Activated CD8-positive, alpha-beta memory T cell treated with anti-CD3 and anti-CD28 coated beads for 1 hour (primary cell): Measurements from ENCODE around the gene PCDHGB6.
A peak's percentile ranks its signal among the peaks of the same experiment; 100 is the strongest.
"Not testable (repeated sequence)": the region's sequence is repeated elsewhere in the genome, so short reads cannot be mapped to it uniquely, and the experiment has no call there.

Experiments used
- DNase-seq, 2 donors: peaks; one replicate each; pipeline ENCODE4 v3.0.0-alpha.2; 2020; ENCODE audit warnings: low read depth in 1 of 2; ENCODE audit errors: extremely low read depth in 1 of 2

PCDHGB6 gene

DNA sequence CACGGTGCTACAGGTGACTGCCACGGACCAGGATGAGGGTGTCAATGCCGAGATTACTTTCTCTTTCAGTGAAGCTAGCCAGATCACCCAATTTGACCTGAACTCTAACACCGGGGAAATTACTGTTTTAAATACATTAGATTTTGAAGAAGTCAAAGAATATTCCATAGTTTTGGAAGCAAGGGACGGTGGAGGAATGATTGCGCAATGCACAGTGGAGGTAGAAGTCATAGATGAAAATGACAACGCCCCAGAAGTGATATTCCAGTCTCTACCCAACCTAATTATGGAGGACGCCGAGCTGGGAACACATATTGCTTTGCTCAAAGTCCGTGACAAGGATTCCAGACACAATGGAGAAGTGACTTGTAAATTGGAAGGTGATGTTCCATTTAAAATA, 19.2 kb upstream of the PCDHGB6 start:
- no peak for DNase-seq

DNA sequence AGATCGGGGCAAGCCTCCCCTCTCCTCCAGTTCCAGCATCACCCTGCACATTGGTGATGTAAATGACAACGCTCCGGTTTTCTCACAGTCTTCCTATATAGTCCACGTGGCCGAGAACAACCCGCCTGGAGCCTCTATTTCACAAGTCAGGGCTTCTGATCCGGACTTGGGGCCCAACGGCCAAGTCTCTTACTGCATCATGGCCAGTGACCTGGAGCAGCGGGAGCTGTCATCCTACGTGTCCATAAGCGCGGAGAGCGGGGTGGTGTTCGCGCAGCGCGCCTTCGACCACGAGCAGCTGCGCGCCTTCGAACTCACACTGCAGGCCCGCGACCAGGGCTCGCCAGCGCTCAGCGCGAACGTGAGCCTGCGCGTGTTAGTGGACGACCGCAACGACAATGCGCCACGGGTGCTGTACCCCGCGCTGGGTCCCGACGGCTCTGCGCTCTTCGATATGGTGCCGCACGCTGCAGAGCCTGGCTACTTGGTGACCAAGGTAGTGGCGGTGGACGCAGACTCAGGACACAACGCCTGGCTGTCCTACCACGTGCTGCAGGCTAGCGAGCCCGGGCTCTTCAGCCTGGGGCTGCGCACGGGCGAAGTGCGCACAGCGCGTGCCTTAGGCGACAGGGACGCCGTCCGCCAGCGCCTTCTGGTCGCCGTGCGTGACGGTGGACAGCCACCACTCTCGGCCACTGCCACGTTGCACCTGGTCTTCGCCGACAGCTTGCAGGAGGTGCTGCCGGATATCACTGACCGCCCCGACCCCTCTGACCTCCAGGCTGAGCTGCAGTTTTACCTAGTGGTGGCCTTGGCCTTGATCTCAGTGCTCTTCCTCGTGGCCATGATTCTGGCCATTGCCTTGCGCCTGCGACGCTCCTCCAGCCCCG, 18.4 kb upstream of the PCDHGB6 start:
- no peak for DNase-seq

DNA sequence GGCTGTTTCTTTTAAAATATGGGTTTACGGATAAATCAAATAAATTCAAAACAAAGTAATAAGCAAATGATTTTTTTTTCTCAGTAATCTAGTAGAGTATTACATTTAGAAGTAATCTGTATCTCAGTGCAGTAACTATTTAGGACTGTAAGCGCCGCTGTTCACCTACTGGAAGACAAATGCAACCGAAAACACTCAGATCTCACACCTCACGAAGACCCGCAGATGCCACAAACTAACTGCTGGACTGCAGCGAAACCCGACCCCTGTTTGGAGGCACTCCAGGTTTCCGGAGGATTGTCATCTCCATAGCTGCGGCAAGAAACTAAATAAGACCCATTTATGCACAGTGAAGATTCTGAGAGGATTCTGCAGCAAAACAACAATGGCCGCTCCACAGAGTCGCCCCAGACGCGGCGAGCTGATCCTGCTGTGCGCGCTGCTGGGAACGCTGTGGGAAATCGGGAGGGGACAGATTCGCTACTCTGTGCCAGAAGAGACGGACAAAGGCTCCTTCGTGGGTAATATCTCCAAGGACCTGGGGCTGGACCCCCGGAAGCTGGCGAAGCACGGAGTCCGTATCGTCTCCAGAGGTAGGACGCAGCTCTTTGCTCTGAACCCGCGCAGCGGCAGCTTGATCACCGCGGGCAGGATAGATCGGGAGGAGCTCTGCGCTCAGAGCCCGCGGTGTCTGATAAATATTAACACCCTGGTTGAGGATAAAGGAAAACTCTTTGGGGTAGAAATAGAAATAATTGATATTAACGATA, 15.2 kb upstream of the PCDHGB6 start, which contains the start of gene PCDHGA8:
Gene PCDHGA8, plus strand, starts transcription at position 205 of the 770 bp plus-strand sequence. Its CDS starts 181 bp downstream, at position 386.
- DNase-seq: no peak

DNA sequence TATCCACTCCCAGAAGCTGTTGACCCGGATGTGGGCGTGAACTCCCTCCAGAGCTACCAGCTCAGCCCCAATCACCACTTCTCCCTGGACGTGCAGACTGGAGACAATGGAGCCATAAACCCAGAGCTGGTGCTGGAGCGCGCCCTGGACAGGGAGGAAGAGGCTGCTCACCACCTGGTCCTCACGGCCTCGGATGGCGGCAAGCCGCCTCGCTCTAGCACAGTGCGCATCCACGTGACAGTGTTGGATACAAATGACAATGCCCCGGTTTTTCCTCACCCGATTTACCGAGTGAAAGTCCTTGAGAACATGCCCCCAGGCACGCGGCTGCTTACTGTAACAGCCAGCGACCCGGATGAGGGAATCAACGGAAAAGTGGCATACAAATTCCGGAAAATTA, 14.6 kb upstream of the PCDHGB6 start:
- no peak for DNase-seq

DNA sequence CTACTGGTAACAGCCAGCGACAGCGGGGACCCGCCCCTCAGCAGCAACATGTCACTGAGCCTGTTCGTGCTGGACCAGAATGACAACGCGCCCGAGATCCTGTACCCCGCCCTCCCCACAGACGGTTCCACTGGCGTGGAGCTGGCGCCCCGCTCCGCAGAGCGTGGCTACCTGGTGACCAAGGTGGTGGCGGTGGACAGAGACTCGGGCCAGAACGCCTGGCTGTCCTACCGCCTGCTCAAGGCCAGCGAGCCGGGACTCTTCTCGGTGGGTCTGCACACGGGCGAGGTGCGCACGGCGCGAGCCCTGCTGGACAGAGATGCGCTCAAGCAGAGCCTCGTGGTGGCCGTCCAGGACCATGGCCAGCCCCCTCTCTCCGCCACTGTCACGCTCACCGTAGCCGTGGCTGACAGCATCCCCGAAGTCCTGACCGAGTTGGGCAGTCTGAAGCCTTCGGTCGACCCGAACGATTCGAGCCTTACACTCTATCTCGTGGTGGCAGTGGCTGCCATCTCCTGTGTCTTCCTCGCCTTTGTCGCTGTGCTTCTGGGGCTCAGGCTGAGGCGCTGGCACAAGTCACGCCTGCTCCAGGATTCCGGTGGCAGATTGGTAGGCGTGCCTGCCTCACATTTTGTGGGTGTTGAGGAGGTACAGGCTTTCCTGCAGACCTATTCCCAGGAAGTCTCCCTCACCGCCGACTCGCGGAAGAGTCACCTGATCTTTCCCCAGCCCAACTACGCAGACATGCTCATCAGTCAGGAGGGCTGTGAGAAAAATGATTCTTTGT, 13.2 kb upstream of the PCDHGB6 start:
- not testable (repeated sequence) for DNase-seq

DNA sequence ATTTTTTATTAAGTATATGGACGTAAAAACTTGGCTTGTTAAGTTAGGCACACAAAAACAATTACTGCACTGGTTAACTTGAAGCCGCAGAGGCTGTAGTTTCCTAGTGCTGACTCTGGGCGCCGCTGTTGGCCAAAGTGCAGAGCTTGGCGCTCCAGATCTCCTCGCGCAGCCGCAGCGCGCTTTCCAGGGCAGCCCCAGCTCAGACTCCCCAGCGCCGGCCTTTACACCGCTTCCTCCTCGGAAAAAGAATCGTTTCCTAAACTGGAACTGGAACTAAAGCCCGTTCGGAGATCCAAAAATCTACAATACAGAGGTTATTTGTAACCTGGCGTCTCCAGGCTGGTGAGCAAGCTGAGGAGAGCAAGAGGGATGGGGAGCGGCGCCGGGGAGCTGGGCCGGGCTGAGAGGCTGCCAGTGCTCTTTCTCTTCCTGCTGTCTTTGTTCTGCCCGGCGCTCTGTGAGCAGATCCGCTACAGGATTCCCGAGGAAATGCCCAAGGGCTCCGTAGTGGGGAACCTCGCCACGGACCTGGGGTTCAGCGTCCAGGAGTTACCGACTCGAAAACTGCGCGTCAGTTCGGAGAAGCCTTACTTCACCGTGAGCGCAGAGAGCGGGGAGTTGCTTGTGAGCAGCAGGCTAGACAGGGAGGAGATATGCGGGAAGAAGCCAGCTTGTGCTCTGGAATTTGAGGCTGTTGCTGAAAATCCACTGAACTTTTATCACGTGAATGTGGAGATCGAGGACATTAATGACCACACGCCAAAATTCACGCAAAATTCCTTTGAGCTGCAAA, 9.9 kb upstream of the PCDHGB6 start, which contains the start of gene PCDHGB5:
Gene PCDHGB5, plus strand, starts transcription at position 192 of the 796 bp plus-strand sequence. Its CDS starts 181 bp downstream, at position 373.
- DNase-seq: not testable (repeated sequence)

DNA sequence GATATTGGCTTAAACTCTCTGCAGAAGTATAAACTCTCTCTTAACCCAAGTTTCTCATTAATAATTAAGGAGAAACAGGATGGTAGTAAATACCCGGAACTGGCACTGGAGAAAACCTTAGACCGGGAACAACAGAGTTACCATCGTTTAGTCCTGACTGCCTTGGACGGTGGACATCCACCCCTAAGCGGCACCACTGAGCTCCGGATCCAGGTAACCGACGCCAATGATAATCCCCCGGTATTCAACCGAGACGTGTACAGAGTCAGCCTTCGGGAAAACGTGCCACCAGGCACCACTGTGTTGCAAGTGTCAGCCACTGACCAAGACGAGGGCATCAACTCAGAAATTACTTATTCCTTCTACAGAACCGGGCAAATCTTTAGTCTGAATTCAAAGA, 9.2 kb upstream of the PCDHGB6 start:
- no peak for DNase-seq

DNA sequence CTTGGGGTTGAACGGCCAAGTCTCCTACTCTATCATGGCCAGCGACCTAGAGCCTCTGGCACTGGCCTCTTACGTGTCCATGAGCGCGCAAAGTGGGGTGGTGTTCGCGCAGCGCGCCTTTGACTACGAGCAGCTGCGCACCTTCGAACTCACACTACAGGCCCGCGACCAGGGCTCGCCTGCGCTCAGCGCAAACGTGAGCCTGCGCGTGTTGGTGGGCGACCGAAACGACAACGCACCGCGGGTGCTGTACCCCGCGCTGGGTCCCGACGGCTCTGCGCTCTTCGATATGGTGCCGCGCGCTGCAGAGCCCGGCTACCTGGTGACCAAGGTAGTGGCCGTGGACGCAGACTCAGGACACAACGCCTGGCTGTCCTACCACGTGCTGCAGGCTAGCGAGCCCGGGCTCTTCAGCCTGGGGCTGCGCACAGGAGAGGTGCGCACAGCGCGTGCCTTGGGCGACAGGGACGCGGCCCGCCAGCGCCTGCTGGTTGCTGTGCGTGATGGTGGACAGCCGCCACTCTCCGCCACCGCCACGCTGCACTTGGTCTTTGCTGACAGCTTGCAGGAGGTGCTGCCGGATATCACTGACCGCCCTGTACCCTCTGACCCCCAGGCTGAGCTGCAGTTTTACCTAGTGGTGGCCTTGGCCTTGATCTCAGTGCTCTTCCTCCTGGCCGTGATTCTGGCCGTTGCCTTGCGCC, 8.1 kb upstream of the PCDHGB6 start:
- DNase-seq: no peak

DNA sequence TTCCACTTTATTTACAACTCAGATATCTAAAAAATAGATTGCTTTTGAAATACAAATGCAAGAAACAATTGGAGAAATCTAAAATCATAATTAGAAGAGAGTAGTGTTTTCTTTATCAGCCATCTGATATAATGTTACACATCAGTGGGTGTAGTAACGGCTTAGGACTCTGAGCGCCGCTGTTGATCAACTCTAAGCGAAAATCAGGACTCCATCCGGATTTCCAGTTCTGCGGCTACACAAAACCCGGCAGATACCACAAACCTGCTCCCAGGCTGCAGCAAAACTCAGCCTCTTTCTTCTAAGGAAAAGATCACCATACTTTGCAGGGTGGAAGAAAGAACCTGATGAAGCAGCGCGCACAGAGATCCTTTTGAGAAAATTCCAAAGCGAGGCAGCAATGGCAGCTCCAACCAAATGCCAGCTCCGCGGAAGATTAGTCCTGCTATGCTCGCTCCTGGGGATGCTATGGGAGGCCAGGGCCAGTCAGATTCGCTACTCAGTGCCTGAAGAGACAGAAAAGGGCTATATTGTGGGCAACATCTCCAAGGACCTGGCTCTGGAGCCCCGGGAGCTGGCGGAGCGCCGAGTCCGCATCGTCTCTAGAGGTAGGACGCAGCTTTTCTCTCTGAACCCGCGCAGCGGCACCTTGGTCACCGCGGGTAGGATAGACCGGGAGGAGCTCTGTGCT, 5.1 kb upstream of the PCDHGB6 start, which contains the start of gene PCDHGA9:
Gene PCDHGA9, plus strand, starts transcription at position 226 of the 691 bp plus-strand sequence. Its CDS starts 175 bp downstream, at position 401.
- no peak for DNase-seq

DNA sequence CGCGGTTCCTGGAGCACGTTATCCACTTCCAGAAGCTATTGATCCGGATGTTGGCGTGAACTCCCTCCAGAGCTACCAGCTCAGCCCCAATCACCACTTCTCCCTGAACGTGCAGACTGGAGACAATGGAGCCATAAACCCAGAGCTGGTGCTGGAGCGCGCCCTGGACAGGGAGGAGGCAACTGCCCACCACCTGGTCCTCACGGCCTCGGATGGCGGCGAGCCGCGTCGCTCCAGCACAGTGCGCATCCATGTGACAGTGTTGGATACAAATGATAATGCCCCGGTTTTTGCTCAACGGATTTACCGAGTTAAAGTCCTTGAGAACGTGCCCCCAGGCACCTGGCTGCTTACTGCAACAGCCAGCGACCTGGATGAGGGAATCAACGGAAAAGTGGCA, 4.4 kb upstream of the PCDHGB6 start:
- no peak for DNase-seq

DNA sequence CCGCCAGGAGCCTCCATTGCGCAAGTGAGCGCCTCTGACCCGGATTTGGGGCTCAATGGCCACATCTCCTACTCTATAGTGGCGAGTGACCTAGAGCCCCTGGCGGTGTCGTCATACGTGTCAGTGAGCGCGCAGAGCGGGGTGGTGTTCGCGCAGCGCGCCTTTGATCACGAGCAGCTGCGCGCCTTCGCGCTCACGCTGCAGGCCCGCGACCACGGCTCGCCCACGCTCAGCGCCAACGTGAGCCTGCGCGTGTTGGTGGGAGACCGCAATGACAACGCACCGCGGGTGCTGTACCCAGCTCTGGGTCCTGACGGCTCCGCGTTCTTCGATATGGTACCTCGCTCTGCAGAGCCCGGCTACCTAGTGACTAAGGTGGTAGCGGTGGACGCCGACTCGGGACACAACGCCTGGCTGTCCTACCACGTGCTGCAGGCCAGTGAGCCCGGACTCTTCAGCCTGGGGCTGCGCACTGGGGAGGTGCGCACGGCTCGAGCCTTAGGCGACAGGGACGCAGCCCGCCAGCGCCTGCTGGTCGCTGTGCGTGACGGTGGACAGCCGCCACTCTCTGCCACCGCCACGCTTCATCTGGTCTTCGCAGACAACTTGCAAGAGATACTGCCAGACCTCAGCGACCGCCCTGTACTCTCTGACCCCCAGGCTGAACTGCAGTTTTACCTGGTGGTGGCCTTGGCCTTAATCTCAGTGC, 1.9 kb downstream of the PCDHGB6 start:
- no peak for DNase-seq

DNA sequence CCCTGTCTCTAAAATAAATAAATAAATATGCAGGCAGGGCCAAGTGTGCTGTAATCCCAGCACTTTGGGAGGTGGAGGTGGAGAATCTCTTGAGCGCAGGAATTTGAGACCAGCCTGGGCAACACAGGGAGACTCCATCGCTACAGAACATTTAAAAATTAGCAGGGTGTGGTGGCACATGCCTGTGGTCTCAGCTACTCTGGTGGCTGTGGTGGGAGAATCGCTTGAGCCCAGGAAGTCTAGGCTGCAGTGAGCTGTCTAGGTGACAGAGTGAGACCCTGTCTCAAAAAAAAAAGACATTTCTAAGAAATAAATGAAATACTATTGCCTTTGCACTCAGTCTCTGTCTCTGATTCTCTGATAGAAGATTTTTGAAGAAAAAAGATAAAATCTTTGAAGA, 3.8 kb downstream of the PCDHGB6 start:
- no peak for DNase-seq

DNA sequence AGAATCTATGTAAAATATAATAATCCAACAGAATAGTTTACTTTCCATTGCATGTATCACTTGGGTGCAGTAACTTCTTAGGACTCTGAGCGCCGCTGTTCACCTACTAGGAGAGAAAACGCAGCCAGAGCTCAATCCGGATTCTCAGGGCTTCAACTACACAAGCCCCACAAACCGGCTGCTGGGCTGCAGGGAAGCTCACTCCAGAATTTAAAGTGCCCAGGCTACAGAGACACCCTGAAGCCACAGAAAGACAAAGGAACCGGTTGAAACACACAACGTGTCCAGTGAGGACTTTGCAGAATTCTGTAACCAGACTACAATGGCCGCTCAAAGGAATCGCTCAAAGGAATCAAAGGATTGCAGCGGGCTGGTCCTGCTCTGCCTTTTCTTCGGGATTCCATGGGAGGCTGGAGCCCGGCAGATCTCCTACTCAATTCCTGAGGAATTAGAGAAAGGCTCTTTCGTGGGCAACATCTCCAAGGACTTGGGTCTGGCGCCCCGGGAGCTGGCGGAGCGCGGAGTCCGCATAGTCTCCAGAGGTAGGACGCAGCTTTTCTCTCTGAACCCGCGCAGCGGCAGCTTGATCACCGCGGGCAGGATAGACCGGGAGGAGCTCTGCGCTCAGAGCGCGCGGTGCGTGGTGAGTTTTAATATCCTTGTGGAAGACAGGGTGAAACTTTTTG, 5.2 kb downstream of the PCDHGB6 start, which contains the start of gene PCDHGA10:
Gene PCDHGA10, plus strand, starts transcription at position 134 of the 686 bp plus-strand sequence. Its CDS starts 189 bp downstream, at position 323.
- peak in 1 of 2 donors; percentile 17 for DNase-seq

DNA sequence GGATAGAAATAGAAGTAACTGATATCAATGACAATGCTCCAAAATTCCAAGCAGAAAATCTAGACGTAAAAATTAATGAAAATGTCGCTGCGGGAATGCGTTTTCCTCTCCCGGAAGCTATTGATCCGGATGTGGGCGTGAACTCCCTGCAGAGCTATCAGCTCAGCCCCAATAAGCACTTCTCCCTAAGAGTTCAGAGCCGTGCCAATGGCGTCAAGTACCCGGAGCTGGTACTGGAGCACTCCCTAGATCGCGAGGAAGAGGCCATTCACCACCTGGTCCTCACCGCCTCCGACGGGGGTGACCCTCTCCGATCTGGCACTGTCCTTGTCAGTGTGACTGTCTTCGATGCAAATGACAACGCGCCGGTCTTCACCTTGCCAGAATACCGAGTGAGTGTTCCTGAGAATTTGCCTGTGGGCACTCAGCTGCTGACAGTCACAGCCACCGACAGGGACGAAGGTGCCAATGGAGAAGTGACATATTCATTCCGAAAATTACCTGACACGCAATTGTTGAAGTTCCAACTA, 5.8 kb downstream of the PCDHGB6 start:
- no peak for DNase-seq

DNA sequence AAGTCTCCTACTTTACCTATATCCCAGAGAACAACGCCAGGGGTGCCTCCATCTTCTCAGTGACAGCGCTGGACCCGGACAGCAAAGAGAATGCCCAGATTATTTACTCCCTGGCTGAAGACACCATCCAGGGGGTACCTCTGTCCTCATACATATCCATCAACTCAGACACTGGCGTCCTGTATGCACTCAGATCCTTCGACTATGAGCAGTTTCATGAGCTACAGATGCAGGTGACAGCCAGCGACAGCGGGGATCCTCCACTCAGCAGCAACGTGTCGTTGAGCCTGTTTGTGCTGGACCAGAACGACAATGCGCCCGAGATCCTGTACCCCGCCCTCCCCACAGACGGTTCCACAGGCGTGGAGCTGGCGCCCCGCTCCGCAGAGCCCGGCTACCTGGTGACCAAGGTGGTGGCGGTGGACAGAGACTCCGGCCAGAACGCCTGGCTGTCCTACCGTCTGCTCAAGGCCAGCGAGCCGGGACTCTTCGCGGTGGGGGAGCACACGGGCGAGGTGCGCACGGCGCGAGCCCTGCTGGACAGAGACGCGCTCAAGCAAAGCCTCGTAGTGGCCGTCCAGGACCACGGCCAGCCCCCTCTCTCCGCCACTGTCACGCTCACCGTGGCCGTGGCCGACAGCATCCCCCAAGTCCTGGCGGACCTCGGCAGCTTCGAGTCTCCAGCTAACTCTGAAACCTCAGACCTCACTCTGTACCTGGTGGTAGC, 6.9 kb downstream of the PCDHGB6 start:
- not testable (repeated sequence) for DNase-seq

DNA sequence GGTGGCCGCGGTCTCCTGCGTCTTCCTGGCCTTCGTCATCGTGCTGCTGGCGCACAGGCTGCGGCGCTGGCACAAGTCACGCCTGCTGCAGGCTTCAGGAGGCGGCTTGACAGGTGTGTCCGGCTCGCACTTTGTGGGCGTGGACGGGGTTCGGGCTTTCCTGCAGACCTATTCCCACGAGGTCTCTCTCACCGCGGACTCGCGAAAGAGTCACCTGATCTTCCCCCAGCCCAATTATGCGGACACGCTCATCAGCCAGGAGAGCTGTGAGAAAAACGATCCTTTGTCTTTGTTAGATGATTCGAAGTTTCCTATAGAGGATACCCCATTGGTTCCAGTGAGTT, 7.4 kb downstream of the PCDHGB6 start:
- not testable (repeated sequence) for DNase-seq
